COR-L47 (cell line): ENCODE data around the gene PGA3.
"Not testable (repeated sequence)": the region's sequence is repeated elsewhere in the genome, so short reads cannot be mapped to it uniquely, and the experiment has no call there.

ENCODE experiments used
- DNase-seq: peaks from one replicate; lab custom pipeline; 2025; lab: John Stamatoyannopoulos, UW

The PGA3 gene

DNA sequence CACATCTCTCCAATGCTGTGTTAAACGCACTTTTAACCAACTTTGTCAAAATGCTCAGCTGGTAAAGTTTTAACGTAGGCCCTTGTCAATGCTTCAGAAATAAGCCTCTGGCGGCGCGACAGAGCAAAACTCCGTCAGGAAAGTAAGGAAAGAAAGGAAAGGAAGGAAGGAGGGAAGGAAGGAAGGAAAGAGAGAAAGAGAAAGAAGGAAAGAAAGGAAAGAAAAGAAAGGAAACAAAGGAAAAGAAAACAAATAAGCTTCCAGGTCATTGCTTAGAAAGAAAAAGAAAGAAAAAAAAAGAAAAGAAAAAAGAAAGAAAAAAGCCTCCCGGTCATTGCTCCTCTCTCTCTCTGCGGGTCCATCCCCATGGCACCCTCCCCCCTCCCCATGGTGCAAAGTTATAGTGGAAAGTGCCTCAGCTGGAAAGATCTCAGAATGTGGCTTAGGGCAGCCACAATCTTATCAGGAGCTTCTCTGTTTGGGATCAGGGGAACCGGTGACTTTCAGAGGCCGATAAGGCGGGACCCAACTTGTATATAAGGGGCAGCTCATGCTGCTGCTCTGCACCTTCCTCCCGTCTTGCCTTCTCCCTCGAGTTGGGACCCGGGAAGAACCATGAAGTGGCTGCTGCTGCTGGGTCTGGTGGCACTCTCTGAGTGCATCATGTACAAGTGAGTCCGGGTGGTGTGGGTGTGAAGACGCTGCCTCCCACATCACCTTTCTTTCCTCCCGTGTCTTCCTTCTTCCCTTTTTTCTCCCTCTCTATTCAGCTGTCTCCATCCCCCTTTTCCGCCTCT is at the start of gene PGA3:
TSS of gene PGA3 (plus strand) at position 566 of the 797 bp plus-strand sequence. CDS start at position 616, 50 bp downstream.
- not testable (repeated sequence) for DNase-seq

DNA sequence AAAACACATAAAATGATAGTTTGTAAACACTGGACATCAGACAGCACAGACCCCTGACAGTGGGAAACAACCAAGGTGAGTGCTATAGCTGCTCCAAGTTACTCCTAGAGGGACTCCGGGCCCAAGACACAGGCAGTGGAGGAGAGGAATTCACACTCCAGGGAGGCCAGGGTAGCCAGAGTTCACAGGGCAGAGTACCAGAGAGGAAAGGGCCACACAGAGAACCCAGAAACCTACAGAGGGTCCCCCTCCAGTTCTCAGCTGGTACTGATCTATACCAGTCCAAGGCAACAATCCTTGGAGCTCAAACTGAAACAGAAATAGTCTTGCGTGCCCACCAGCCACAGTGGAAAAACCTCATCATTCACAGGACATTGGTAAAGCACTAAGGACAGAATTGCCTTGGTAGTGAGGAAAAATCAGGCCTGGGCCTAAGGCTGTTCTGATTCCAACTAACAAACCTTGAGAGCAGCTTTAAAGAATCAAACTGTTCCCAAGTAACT is 49.7 kb upstream of the PGA3 start:
- DNase-seq = no peak

DNA sequence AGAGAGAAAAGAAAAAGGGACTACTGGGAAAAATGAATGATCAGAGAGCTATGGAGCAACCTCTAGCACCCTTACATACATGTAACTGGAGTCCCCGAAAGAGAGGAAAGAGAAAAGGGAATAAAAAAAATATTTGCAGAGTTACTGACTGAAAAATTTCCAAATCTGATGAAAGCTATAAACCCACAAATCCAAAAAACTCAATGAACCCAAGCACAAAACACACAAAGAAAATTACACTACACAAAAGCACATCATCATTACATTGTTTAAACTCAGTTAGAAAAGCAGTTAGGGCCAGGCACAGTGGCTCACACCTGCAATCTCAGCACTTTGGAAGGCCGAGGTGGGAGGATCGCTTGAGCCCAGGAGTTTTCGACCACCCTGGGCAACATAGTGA is 48.8 kb upstream of the PGA3 start:
- DNase-seq = no peak

- DNase-seq = no peak
Measured at GRCh38 chr11:61155312-61155711, 48.0 kb upstream of the PGA3 start.

DNA sequence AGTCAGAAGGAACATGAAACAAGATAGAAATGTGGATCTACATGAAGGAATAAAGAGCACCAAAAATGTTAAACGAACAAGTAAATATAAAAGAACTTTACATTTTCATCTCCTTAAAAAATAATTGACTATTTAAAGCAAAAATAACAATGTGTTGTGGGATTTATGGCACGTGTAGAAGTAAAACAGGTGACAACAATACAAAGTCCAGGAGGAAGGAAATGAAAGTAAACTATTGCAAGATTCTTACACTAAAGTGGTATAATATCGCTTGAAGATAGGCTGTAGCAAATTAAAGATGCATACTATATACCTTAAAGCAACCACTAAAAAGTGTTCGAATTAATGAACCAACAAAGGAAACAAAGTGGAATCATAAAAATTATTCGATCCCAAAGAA is 47.6 kb upstream of the PGA3 start:
- DNase-seq = no peak

GRCh38 chr11:61157743-61158142 is 45.6 kb upstream of the PGA3 start:
- DNase-seq = no peak

DNA sequence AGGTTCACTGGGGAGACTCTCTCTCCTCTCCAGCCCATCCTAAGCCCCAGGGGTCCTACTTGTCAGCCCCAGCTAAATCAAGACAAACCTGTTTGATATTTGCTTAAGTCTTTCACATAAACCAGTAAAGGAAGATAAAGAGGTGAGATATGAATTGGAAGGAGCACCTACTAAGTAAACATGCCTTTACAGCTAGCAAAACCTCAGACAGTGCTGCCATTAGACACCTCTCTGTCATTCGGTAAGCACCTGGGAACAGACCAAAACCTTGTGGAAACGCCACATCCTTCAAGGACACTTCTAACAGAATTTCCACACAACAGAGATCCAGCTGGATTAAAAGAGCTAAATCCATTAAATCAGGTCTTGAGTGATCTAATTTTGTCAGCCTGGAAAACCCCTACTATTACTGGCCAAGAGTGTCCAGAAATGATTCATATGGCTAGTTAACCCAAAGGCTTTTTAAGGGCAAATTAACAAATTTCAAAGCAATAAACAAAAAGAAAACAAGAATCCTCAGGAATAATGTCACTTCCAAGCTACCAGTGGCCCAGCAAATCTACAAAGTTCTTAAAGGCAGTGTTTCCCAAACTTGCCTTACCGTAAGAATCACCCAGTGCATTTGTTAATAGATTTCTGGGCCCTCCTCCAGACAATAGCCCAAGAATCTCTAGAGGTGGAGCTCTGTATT is 44.5 kb upstream of the PGA3 start:
- DNase-seq = no peak

DNA sequence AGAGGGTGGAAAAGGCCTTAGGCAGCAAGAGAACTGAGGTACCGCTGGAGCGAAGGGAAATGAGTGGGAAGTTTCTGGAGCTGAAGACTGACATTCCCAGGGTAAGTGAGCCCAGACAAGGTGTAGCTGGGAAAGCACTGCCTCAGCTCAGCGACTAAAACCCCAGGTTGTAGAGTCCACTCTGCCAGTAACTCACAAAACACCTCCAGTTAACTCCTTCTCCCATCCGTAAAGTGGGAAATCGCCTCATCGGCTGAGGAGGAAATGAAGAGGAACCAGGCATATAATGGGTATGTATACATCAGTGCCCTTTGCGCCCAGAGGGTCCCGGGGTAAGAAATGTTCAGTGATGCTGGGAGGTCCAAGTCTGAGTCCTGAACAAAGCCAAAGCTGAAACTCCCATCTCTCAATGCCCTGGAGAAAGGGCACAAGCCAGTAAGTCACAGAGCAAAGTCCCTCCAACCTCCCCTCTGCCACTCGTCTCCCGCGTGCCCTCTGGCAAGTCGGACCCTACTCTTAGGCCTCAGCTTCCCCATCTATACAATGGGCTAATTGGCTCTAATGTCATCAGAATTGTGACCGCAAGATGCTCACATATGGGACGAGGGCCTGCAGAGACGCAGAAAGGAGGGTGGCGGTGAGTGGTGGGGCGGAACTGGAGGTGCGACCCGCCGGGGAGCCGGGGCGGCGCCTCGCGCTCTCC is 42.7 kb upstream of the PGA3 start:
- DNase-seq = no peak

DNA sequence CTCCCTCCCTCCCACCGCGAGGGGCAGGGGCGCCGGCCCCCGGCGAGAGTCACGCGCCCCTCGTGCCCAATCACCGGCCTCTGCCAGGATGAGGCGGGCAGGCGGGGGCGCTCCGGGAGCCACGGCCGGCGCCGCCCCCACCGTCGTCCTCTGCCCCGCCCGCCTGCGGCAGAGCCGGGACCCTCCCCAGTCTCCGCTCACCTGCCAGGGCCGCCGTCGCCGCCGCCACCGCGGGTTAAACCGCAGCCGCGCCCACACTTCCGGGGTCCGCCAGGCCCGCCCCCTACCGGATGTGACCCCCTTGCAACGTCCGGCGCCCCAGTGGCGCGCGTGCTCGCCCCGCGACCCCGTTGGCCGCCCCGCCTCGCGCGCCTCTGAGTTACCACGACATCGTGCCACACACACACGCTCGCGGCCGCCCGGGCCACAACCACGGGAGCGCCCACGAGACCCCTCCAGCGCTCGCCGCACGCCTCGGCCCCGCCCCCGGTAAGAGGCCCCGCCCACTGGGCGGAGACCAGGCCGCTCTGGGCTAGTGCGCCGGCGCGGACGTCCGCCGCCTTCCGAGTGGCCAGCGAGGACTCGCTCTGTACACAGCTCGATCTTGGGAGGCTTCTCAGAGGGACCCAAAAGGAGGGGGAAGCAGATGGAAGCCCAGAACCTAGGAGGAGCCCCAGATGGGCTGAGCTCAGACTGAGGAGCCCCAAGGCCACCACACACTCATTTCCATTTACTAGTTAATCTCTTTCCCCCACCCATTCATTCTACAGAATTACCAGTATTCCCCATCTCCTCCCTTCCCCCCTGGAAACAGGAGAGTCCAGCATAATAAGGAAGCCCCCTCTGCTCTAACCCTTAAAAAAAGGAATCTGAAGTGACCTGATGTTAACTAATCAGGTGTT is 41.9 kb upstream of the PGA3 start, which contains the start of gene VPS37C:
TSS of gene VPS37C (minus strand) at position 237 of the 902 bp plus-strand sequence. CDS start 22,597 bp downstream, outside the sequence.
- DNase-seq = peak; percentile 88

- peak; percentile 40 for DNase-seq
Measured at GRCh38 chr11:61162092-61162941, 41.0 kb upstream of the PGA3 start.

DNA sequence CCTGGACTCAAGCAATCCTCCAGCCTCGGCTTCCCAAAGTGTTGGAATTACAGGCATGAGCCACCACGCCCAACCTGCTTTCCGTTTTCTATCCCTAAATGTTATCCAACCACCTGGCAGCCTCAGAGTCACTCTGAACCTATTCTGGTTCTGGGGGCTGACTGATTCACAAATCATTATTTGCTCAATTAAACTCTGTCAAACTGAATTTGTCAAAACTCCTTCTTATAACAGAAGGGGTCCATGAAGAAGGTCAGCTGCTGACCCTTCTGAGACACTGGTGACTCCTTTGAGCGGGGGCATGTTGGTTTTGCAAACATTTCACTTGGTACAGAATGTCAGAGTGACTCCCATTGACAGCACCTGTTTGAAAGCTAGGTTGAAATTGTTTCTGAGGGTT is 40.3 kb upstream of the PGA3 start:
- DNase-seq = no peak

- no peak for DNase-seq
Measured at GRCh38 chr11:61163714-61164605, 39.4 kb upstream of the PGA3 start.

GRCh38 chr11:61164606-61165424 is 38.5 kb upstream of the PGA3 start:
- DNase-seq = no peak

- DNase-seq = not testable (repeated sequence)
Measured at GRCh38 chr11:61165785-61166184, 37.5 kb upstream of the PGA3 start.

DNA sequence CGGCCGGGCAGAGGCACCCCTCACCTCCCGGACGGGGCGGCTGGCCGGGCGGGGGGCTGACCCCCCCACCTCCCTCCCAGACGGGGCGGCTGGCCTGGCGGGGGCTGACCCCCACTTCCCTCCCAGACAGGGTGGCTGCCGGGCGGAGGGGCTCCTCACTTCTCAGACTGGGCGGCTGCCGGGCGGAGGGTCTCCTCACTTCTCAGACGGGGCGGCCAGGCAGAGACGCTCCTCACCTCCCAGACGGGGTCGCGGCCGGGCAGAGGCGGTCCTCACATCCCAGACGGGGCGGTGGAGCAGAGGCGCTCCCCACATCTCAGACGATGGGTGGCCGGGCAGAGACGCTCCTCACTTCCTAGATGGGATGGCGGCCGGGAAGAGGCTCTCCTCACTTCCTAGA is 37.0 kb upstream of the PGA3 start:
- not testable (repeated sequence) for DNase-seq

- DNase-seq = no peak
Measured at GRCh38 chr11:61168042-61168688, 35.1 kb upstream of the PGA3 start.

GRCh38 chr11:61168800-61169199 is 34.5 kb upstream of the PGA3 start:
- DNase-seq = no peak

DNA sequence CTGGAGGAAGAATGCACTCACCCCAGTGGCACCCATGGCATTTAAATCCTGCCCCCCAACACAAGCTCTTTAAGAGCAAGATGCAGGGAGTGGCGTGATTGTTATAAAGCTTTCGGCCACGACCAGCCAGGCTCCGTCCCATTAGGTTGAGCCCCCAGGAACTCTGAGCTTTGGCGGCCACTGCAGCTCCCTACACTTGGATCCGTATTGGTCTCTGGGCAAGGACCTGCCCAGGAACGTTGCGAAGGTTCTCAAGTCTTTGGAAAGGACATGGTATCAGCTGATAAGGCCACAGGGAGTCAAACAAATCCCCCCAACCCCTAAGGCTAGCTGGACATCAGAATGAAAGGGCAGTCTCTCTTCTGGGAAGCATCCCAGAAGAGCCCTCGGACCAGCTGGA is 32.7 kb upstream of the PGA3 start:
- no peak for DNase-seq
